Measurements from ENCODE around the gene TP53I11. TPM values are rescaled to one million over a fixed set of nuclear protein-coding genes. Genes with fewer than 3 reads are reported as not detected.

Gene TP53I11
- total and polyA plus RNA-seq, 2 donors (not counting 3 experiments of a cell fraction or from before 2014, with no cell fraction given): 31.5 to 79.4 TPM

DNA sequence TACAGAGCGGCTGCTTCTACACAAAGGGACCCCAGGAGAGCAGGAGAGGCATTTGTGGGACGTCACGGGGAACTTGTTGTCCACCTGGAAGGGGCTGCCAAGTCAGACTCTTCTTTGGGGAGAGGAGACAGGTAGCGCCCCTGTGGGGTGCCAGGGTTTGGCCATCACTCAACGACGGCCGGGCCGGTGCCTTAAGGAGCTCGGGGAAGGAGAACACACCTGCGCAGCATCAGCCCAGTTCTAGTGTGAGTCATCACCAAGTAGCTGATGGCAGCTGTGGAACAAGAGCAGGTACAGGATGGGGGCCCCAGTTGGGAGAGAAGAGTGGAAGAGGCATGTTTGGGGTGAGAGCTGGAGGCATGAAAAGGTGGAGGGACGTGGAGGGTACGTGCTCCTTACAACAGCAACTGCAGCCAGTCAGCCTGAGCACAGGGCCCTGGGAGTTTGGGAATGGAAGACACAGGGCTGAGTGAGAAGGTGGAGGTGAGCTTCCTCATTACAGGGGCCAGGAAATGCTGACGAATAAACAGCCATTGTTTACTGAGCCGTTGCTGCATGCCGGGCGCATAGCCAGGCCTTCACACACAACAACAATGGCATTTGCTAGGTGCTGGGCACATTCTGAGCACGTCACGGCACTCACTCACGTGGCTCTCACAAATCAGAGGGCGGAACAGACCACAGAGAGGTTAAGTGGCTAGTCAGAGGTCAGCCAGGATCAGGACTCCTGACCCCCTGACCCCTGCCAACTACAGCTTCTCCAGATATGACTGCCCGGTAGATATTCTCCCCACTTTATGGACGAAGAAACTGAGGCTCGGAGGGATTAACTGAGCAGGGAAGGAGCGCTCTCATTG lies 29.1 kb upstream of the TP53I11 start:
- dilution Hi-C loops (cut with MboI; ENCODE audit: extremely low pct_ligation_motif_present, low sequenced_read_pairs): no loop called here
- DNase-seq (ENCODE audit: low read depth, low spot score): peak; percentile 22

GRCh38 chr11:44978961-44979331 lies 28.3 kb upstream of the TP53I11 start:
- no peak for FAIRE-seq
- Histone ChIP-seq H3K79me2 (ENCODE audit: control insufficient read depth, insufficient read depth, low read length) (no peaks in the 10 kb centered on the region), H3K9me1 (replicated peaks; ENCODE audit: control insufficient read depth, extremely low read depth, insufficient read depth, low read length) (no peaks in the 10 kb centered on the region), H4K20me1 (replicated peaks; ENCODE audit: control insufficient read depth, extremely low read depth, insufficient read depth, low read length) (no peaks in the 10 kb centered on the region), H3K4me1 (ENCODE audit: control insufficient read depth, extremely low read depth, insufficient read depth, low read length) (peaks cover 42% of the 10 kb centered on the region), H3K27ac (ENCODE audit: insufficient read depth, low read depth, low read length) (peak overlapping the region; percentile 57), H3K4me2 (ENCODE audit: insufficient read depth, low read length) (no peak overlapping the region), H3K4me3 (replicated peaks in 1 of 3; ENCODE audit: insufficient read depth in 1 of 3, low read depth in 1 of 3, low read length in 3 of 3) (no peak overlapping the region), H3K9me3 (replicated peaks; ENCODE audit: control insufficient read depth, insufficient read depth, low read length) (no peaks in the 10 kb centered on the region), H3K9ac (replicated peaks; ENCODE audit: extremely low read depth, insufficient read depth, low read length) (no peak overlapping the region), H2AFZ (ENCODE audit: low read depth, low read length) (no peak overlapping the region), H3K36me3 (ENCODE audit: control insufficient read depth in 2 of 2, extremely low read depth in 1 of 2, insufficient read depth in 2 of 2, low read length in 2 of 2) (no peaks in the 10 kb centered on the region), H3K27me3 (ENCODE audit: control insufficient read depth in 2 of 2, insufficient read depth in 2 of 2, low read length in 2 of 2) (no peaks in the 10 kb centered on the region)
- ChIA-PET POLR2A (interaction anchor here (0.7 to 1.2 kb wide), 2 partner anchors 29 to 47 kb away, joined by 3 to 4 read pairs; partner anchors contain the start of gene TP53I11), CTCF (interaction anchor here (1.0 to 2.2 kb wide), 6 partner anchors 10 to 123 kb away, joined by 3 to 16 read pairs (median 6); no protein-coding TSS in a partner anchor)
- dilution Hi-C loops (cut with MboI; ENCODE audit: extremely low pct_ligation_motif_present, low sequenced_read_pairs): no loop called here
- no peak for TF ChIP-seq POLR2AphosphoS5 (IDR thresholded peaks at IDR 0.05; ENCODE audit: insufficient read depth, low read depth, low read length)
- intact Hi-C loops (cut with micrococcal nuclease): no loop called here
- DNase-seq (ENCODE audit: low read depth, low spot score): peak; percentile 34
- no TSS peak for BruUV-seq (replicated peaks)

More for the DNA sequence above, 29.1 kb upstream of the TP53I11 start:
- no TSS peak for BruUV-seq (replicated peaks)
- no peaks in the 10 kb centered on the region for H3K36me3 ChIP-seq (ENCODE audit: control insufficient read depth in 2 of 2, extremely low read depth in 1 of 2, insufficient read depth in 2 of 2, low read length in 2 of 2)
- no peaks in the 10 kb centered on the region for H3K79me2 ChIP-seq (ENCODE audit: control insufficient read depth, insufficient read depth, low read length)
- peak overlapping the region; percentile 57 for H3K27ac ChIP-seq (ENCODE audit: insufficient read depth, low read depth, low read length)
- intact Hi-C loops (cut with micrococcal nuclease): loop anchor here (5.0 kb wide), 1 partner anchor 42 kb away; no protein-coding TSS in a partner anchor
- H3K4me2 ChIP-seq (ENCODE audit: insufficient read depth, low read length): no peak overlapping the region
- H3K9ac ChIP-seq (replicated peaks; ENCODE audit: extremely low read depth, insufficient read depth, low read length): no peak overlapping the region
- H3K9me3 ChIP-seq (replicated peaks; ENCODE audit: control insufficient read depth, insufficient read depth, low read length): no peaks in the 10 kb centered on the region
- H3K9me1 ChIP-seq (replicated peaks; ENCODE audit: control insufficient read depth, extremely low read depth, insufficient read depth, low read length): no peaks in the 10 kb centered on the region
- H3K4me3 ChIP-seq (replicated peaks in 1 of 3; ENCODE audit: insufficient read depth in 1 of 3, low read depth in 1 of 3, low read length in 3 of 3): no peak overlapping the region
- POLR2A ChIA-PET: interaction anchor here (1.2 kb wide), 1 partner anchor 29 kb away, joined by 4 read pairs; the partner anchor contains the start of gene TP53I11
- no peak overlapping the region for H2AFZ ChIP-seq (ENCODE audit: low read depth, low read length)
- H3K4me1 ChIP-seq (ENCODE audit: control insufficient read depth, extremely low read depth, insufficient read depth, low read length): peaks cover 42% of the 10 kb centered on the region
- peak; percentile 90 for FAIRE-seq
- H4K20me1 ChIP-seq (replicated peaks; ENCODE audit: control insufficient read depth, extremely low read depth, insufficient read depth, low read length): no peaks in the 10 kb centered on the region
- CTCF ChIA-PET: interaction anchor here (0.8 to 2.2 kb wide), 9 partner anchors 9 to 123 kb away, joined by 3 to 16 read pairs (median 3); no protein-coding TSS in a partner anchor
- no peaks in the 10 kb centered on the region for H3K27me3 ChIP-seq (ENCODE audit: control insufficient read depth in 2 of 2, insufficient read depth in 2 of 2, low read length in 2 of 2)
- TF ChIP-seq FOS (IDR thresholded peaks at IDR 0.05; ENCODE audit: borderline replicate concordance, insufficient read depth, low read length): no peak
- TF ChIP-seq, protein P1, sequence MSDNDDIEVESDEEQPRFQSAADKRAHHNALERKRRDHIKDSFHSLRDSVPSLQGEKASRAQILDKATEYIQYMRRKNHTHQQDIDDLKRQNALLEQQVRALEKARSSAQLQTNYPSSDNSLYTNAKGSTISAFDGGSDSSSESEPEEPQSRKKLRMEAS (IDR thresholded peaks at IDR 0.05; ENCODE audit: insufficient read depth, insufficient read length): peak; percentile 69
- TF ChIP-seq JUN (IDR thresholded peaks at IDR 0.05; ENCODE audit: borderline replicate concordance, insufficient read depth, insufficient read length, low read depth): peak; percentile 22

Measured in endothelial cell of umbilical vein (primary cell).